Erythroblast (primary cell): ENCODE data around the gene SYNDIG1L.

Source experiments
- DNase-seq, 2 experiments: peaks; one replicate each; lab custom pipeline; 2025; lab: John Stamatoyannopoulos, UW
- GATA1 ChIP-seq: IDR thresholded peaks from 2 replicates; pipeline ENCODE4 v1.6.1; 2011; ENCODE audit warnings: low read depth, mild to moderate bottlenecking, control low read depth, low read length, moderate library complexity
- POLR2A ChIP-seq: IDR thresholded peaks from 2 replicates; pipeline ENCODE4 v1.6.1; 2011; ENCODE audit warnings: mild to moderate bottlenecking, low read length

Gene SYNDIG1L

GRCh38 chr14:74380845-74381244 is 45.2 kb downstream of the SYNDIG1L start:
- no peak for DNase-seq
- TF ChIP-seq GATA1 (no peak), POLR2A (no peak)

GRCh38 chr14:74380172-74380571 is 45.8 kb downstream of the SYNDIG1L start:
- TF ChIP-seq POLR2A (no peak), GATA1 (no peak)
- DNase-seq, result no peak

DNA sequence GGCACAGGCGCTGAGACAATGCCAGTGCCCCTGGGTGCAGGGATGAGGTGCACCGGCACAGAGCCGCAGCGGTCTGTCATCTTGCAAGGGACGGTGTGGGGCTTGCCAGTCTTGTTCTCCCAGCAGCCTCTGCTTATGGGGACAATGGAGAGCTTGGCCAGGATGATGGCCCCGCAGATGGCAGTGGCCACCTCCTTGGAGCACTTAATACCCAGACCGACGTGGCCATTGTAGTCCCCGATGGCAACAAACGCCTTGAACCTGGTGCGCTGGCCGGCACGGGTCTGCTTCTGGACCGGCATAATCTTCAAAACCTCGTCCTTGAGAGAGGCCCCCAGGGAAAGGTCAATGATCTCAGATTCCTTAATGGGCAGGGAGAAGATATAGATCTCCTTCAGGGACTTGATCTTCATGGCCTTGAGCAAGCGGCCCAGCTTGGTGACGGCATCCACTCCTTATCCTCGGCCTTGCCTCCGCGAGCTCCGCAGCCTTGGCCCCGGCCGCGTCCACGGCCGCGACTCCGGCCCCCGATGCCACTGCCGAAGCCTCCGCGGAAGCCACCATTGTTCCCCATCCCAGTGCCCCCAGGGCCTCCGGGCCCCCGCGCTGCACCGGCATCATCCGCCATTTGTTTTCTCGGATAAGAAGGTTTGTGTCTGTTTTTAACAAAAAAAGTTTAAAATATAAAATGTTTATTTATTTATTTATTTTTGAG is 47.9 kb downstream of the SYNDIG1L start:
- no peak for DNase-seq
- TF ChIP-seq POLR2A (no peak), GATA1 (no peak)

DNA sequence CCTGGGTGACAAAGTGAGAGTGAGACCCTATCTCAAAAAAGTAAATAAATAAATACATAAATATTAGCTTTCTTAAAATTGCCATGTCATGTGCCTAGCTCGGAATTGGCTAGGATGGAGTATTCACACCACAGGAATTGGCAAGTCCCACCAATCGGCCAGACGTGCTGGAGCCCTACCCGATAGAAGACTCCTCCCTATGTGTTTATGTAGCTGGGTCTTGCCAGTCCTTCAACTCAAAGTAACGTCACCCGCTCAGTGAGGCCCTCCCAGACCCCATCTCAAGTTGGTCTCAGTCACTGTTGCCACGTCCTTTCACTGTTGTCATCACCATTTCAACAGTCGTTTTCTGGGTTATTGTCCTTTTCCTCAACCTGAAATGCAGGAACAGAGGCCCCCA is 57.6 kb downstream of the SYNDIG1L start:
- DNase-seq, result no peak
- TF ChIP-seq POLR2A (no peak), GATA1 (no peak)

DNA sequence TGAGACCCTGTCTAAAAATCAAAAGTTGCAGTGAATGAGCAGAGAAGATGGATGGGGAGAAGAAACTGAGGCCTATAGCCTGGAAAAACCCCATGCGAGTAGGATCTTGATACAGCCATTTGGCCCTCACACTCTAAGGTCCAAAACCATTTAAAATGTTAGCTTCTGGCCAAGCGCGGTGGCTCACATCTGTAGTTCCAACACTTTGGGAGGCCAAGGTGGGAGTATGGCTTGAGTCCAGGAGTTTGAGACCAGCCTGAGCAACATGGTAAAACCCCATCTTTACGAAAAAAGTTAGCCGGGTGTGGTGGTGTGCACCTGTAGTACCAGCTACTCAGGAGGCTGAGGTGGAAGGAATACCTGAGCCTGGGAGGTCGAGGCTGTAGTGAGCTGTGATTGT is 58.0 kb downstream of the SYNDIG1L start:
- no peak for TF ChIP-seq GATA1
- TF ChIP-seq POLR2A, result no peak
- no peak for DNase-seq

DNA sequence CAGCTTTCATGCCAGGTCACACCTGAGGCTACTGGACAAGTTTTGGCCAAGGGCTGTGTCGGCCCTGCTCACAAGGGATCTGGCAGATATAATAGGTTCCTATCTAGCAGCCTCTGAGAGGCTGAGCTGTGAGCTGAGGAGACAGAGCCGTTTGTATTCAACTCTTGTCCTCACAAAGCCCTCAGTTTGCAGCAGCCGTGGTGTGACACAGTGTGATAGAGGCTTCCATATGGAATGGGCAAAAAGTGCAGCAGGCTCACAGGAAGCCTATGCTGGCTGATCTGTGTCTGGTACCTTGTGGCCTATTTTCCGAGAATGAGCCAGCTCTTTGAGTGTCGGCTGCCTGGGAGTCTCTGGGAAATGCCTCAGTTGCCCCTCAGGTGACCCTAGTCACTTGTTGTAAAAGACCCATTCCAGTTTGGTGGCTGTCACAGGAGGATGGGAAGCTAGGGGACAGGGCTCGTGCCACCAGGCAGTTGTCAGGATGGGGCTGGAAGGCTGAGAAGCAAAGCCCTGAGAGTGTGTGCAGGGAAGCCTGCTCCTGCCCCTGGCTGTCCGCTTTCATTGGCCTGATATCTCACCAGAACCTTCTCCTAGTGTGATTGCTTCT is 61.6 kb downstream of the SYNDIG1L start:
- no peak for DNase-seq
- TF ChIP-seq GATA1, result no peak

DNA sequence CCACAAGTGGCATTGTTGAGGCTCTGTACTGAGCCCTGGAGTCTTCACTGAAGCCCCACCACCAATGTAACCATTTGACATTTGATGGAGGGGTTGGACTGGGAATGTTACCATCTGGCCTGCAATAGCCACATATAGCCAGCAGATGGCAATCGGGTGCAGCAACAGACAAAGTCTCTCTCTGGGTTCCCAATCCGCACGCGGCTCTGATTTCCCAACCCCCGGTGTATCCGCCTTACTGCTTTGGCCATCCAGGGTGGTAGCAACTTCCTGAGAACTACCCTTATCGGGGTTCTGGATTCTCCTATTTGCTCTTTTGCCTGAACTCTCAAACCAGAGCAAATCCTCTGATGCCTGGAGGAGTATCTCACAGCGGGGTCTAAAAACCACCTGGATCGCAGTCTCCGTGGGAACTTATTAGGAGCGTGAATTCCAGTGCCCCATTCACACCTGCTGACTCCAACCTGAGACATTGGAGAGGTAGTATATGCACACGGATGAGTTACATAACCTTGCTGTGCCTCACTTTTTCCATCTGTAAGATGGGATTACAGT is 63.6 kb downstream of the SYNDIG1L start:
- peak; percentile 48 to 73 for DNase-seq
- TF ChIP-seq POLR2A, result no peak
- TF ChIP-seq GATA1, result no peak

DNA sequence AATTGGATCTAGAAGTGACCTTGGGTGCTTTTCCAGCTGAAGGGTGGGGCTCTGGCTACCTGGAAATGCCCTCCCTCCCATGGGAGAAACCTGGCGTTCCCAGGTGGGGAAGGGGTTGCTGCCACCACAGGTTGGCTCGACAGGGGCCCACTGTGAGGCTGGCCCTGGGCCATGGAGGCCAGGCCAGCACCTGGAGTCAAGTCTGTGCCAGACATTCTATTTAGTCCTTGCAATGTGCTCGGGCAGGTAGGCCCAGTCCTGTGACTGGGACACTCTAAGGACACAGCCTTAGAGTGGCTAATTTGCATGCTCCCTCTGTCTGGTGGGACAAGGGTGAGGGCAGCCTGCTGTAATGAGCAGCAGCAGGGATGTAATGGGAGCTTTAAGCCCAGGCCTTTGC is 65.8 kb downstream of the SYNDIG1L start:
- TF ChIP-seq POLR2A (no peak), GATA1 (no peak)

GRCh38 chr14:74358176-74358829 is 67.7 kb downstream of the SYNDIG1L start:
- no peak for DNase-seq

More for the DNA sequence above, 65.8 kb downstream of the SYNDIG1L start:
- no peak for DNase-seq

DNA sequence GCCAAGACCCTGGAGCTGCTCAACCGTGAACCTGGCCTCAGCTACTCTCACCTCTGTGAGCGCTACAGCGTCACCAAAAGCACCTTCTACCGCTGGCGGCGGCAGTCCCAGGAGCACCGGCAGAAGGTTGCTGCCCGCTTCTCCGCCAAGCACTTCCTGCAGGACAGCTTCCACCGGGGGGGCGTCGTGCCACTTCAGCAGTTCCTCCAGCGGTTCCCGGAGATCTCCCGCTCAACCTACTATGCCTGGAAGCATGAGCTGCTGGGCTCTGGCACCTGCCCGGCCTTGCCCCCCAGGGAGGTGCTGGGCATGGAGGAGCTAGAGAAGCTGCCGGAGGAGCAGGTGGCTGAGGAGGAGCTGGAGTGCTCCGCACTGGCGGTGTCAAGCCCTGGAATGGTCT is 68.4 kb downstream of the SYNDIG1L start:
- no peak for TF ChIP-seq POLR2A
- TF ChIP-seq GATA1, result no peak
- DNase-seq, result no peak

More at GRCh38 chr14:74358176-74358829, 67.7 kb downstream of the SYNDIG1L start:
- TF ChIP-seq GATA1, result no peak
- TF ChIP-seq POLR2A, result no peak

DNA sequence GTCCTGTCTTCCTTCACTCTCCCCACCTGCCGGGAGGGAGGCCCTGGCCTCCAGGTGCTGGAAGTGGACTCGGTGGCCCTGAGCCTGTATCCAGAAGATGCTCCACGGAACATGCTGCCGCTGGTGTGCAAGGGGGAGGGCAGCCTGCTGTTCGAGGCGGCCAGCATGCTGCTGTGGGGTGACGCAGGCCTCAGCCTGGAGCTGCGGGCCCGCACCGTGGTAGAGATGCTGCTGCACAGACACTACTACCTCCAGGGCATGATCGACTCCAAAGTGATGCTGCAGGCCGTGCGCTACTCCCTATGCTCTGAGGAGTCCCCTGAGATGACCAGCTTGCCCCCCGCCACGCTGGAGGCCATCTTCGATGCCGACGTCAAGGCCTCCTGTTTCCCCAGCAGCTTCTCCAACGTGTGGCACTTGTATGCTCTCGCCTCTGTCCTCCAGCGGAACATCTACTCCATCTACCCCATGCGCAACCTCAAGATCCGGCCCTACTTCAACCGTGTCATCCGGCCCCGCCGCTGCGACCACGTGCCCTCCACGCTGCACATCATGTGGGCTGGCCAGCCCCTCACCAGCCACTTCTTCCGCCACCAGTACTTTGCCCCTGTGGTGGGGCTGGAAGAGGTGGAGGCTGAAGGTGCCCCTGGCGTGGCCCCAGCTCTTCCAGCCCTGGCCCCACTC is 69.0 kb downstream of the SYNDIG1L start:
- no peak for TF ChIP-seq GATA1
- no peak for TF ChIP-seq POLR2A
- no peak for DNase-seq
